ENCODE results near the gene ANG. TPM values are rescaled to one million over a fixed set of nuclear protein-coding genes. Genes with fewer than 3 reads are reported as not detected.
"Not testable (repeated sequence)": the region's sequence is repeated elsewhere in the genome, so short reads cannot be mapped to it uniquely, and the experiment has no call there.

The ANG gene
- total and polyA plus RNA-seq, 4 donors = 19.7 to 30.3 (median 21.4) TPM

DNA sequence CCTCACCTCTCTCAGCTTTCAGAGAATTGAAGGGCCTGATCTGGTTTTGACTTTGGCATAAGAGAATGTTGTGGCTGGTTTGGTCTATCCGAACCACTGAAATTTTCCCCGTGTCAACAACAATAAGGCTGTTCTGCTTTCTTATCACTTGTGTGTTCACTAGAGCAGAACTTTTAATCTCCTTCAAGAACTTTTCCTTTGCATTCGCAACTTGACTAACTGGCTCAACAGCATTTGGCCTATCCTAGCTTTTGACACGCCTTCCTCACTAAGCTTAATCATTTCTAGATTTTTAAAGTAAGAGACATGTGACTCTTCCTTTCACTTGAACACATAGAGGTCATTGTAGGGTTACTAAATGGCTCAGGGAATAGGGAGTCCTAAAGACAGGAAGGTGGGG is 31.2 kb downstream of the ANG start:
- Histone ChIP-seq H3K4me1 (ENCODE audit: control insufficient read depth in 1 of 2, insufficient read depth in 2 of 2, low read length in 2 of 2) (no peaks in the 10 kb centered on the region), H3K36me3 (ENCODE audit: control insufficient read depth in 1 of 2, insufficient read depth in 2 of 2, low read length in 1 of 2) (no peaks in the 10 kb centered on the region), H3K27ac (ENCODE audit: low read depth in 1 of 2, low read length in 2 of 2) (no peak overlapping the region), H3K4me3 (ENCODE audit: low read length in 2 of 2) (no peak overlapping the region), H3K27me3 (ENCODE audit: control insufficient read depth in 1 of 2, insufficient read depth in 2 of 2, low read length in 1 of 2) (no peaks in the 10 kb centered on the region), H3K9me3 (ENCODE audit: control insufficient read depth, low read length) (no peaks in the 10 kb centered on the region)
- WGBS, 2 donors = 80 to 84% methylated on average over 4 of the region's 4 CpGs
- intact Hi-C loops (cut with DNase I) = no loop called here
- DNase-seq (no peak), ATAC-seq (ENCODE audit: low FRiP score) (no peak)

DNA sequence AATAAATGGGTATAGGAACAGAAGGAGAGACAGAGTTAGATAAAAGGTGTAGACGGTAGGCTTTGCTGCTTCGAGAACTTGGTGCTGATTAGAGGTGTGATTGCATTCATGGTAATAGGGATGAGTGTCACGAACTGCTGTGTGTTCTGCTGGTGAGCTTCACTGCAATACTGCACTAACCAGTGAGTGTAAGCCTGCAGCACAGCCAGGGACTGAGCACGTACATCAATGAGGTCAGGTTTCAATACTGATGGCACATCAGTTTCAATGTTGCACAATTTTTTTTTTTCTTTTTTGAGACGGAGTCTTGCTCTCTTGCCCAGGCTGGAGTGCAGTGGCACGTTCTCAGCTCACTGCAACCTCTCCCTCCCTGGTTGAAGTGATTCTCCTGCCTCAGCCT is 32.2 kb downstream of the ANG start:
- H3K27me3 ChIP-seq (ENCODE audit: control insufficient read depth in 1 of 2, insufficient read depth in 2 of 2, low read length in 1 of 2) = no peaks in the 10 kb centered on the region
- H3K27ac ChIP-seq (ENCODE audit: low read depth in 1 of 2, low read length in 2 of 2) = no peak overlapping the region
- 71 to 73% methylated on average over 6 of the region's 6 CpGs for WGBS, 2 donors
- no peak overlapping the region for H3K4me3 ChIP-seq (ENCODE audit: low read length in 2 of 2)
- DNase-seq = no peak
- H3K9me3 ChIP-seq (ENCODE audit: control insufficient read depth, low read length) = no peaks in the 10 kb centered on the region
- H3K4me1 ChIP-seq (ENCODE audit: control insufficient read depth in 1 of 2, insufficient read depth in 2 of 2, low read length in 2 of 2) = no peaks in the 10 kb centered on the region
- no peak for ATAC-seq (ENCODE audit: low FRiP score)
- intact Hi-C loops (cut with DNase I) = no loop called here
- no peaks in the 10 kb centered on the region for H3K36me3 ChIP-seq (ENCODE audit: control insufficient read depth in 1 of 2, insufficient read depth in 2 of 2, low read length in 1 of 2)

DNA sequence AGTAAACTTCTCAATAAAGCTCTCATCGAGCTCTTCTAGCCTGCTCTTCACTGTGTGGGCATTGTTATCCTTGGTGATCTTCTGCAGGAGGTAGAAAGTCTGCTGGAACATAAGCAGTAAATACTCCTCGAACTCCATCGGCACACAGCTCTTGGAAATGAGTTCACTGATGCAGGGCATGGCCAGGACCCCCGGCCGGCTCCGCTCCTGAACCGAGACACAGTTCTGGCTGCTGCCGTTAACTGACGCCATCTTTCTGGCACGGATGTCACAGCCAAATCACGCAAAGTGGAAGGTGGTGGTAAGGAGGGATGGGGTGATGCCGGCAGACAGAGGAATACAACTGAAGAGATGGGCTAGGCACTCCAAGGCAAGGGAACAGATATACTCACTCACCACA is 33.5 kb downstream of the ANG start:
- no peak for ATAC-seq (ENCODE audit: low FRiP score)
- Histone ChIP-seq H3K27ac (ENCODE audit: low read depth in 1 of 2, low read length in 2 of 2) (no peak overlapping the region), H3K4me1 (ENCODE audit: control insufficient read depth in 1 of 2, insufficient read depth in 2 of 2, low read length in 2 of 2) (no peaks in the 10 kb centered on the region), H3K36me3 (ENCODE audit: control insufficient read depth in 1 of 2, insufficient read depth in 2 of 2, low read length in 1 of 2) (no peaks in the 10 kb centered on the region), H3K27me3 (ENCODE audit: control insufficient read depth in 1 of 2, insufficient read depth in 2 of 2, low read length in 1 of 2) (no peaks in the 10 kb centered on the region), H3K4me3 (ENCODE audit: low read length in 2 of 2) (no peak overlapping the region), H3K9me3 (ENCODE audit: control insufficient read depth, low read length) (no peaks in the 10 kb centered on the region)
- 92 to 94% methylated on average over 12 of the region's 12 CpGs for WGBS, 2 donors
- no peak for DNase-seq
- intact Hi-C loops (cut with DNase I) = no loop called here

DNA sequence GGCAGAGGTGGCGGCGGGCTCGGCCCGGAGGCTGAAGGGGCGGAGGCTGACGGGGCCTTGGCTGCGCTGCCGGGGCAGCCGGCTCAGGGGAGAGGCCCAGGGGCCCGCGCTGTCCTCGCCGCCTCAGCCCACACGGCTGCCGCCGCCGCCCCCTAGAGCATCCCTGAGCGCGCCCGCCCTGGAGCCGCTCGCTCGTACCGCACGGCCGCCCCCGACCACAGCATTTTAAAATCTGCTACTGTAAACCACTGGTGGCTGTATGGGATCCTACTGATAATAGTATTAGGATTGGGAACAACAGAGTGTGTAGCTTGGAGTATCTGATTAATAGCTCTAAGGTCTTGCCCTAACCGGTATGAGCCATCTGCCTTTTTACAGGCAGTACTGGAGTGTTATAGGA is 34.9 kb downstream of the ANG start:
- intact Hi-C loops (cut with DNase I) = no loop called here
- WGBS, 2 donors = 13 to 17% methylated on average over 21 to 28 of the region's 28 CpGs
- Histone ChIP-seq H3K27ac (ENCODE audit: low read depth in 1 of 2, low read length in 2 of 2) (no peak overlapping the region), H3K27me3 (ENCODE audit: control insufficient read depth in 1 of 2, insufficient read depth in 2 of 2, low read length in 1 of 2) (no peaks in the 10 kb centered on the region), H3K4me1 (ENCODE audit: control insufficient read depth in 1 of 2, insufficient read depth in 2 of 2, low read length in 2 of 2) (no peaks in the 10 kb centered on the region), H3K36me3 (ENCODE audit: control insufficient read depth in 1 of 2, insufficient read depth in 2 of 2, low read length in 1 of 2) (no peaks in the 10 kb centered on the region), H3K4me3 (ENCODE audit: low read length in 2 of 2) (no peak overlapping the region), H3K9me3 (ENCODE audit: control insufficient read depth, low read length) (no peaks in the 10 kb centered on the region)
- no peak for DNase-seq
- ATAC-seq (ENCODE audit: low FRiP score) = no peak

DNA sequence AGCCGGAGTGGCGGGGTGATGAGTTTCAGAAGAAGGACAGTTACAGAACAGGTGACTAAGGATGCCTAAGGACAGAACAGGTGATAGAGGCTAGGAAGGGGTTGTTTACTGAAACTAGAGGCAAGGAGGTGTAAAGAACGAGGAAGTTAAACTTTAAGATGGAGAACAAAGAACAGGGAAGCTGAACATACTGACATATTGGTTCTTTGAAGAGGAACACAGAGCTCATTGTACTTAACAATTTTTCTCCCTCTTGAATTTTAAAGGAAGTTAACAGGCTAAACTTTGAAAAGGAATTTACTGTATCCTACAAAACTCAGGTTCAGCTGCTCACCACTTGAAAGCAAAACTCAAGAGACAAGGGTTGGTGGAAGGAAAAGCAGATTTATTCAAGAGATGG is 37.6 kb downstream of the ANG start:
- WGBS, 2 donors = 87 to 89% methylated on average over 3 of the region's 3 CpGs
- intact Hi-C loops (cut with DNase I); ATAC-seq (ENCODE audit: low FRiP score); H3K9me3 ChIP-seq (ENCODE audit: control insufficient read depth, low read length); DNase-seq; H3K27ac ChIP-seq (ENCODE audit: low read depth in 1 of 2, low read length in 2 of 2); H3K27me3 ChIP-seq (ENCODE audit: control insufficient read depth in 1 of 2, insufficient read depth in 2 of 2, low read length in 1 of 2); H3K4me3 ChIP-seq (ENCODE audit: low read length in 2 of 2); H3K36me3 ChIP-seq (ENCODE audit: control insufficient read depth in 1 of 2, insufficient read depth in 2 of 2, low read length in 1 of 2); H3K4me1 ChIP-seq (ENCODE audit: control insufficient read depth in 1 of 2, insufficient read depth in 2 of 2, low read length in 2 of 2): not testable (repeated sequence)

DNA sequence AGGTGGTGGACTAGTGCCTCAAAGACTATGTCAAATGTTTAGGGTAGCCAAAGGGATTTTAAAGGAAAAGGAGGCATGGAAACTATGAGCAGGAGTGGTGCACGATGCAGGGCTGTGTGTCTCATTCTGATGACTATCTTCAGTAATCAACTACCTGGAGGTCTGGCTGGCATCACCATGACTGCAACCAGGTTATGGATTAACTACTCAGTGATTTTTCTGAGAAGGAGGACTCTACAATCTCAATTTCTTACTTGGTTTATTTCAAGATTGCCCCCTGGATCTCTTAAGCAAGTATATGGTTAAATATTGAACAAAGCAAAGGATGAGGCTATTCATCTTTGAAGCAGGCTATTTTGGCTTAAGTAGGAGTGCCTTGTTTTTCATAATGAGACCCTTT is 38.0 kb downstream of the ANG start:
- DNase-seq = no peak
- H3K4me3 ChIP-seq (ENCODE audit: low read length in 2 of 2) = no peak overlapping the region
- ATAC-seq (ENCODE audit: low FRiP score) = no peak
- intact Hi-C loops (cut with DNase I) = no loop called here
- H3K27me3 ChIP-seq (ENCODE audit: control insufficient read depth in 1 of 2, insufficient read depth in 2 of 2, low read length in 1 of 2) = no peaks in the 10 kb centered on the region
- 75 to 84% methylated on average over 1 of the region's 1 CpG for WGBS, 2 donors
- no peaks in the 10 kb centered on the region for H3K36me3 ChIP-seq (ENCODE audit: control insufficient read depth in 1 of 2, insufficient read depth in 2 of 2, low read length in 1 of 2)
- H3K9me3 ChIP-seq (ENCODE audit: control insufficient read depth, low read length) = no peaks in the 10 kb centered on the region
- H3K4me1 ChIP-seq (ENCODE audit: control insufficient read depth in 1 of 2, insufficient read depth in 2 of 2, low read length in 2 of 2) = no peaks in the 10 kb centered on the region
- H3K27ac ChIP-seq (ENCODE audit: low read depth in 1 of 2, low read length in 2 of 2) = no peak overlapping the region

DNA sequence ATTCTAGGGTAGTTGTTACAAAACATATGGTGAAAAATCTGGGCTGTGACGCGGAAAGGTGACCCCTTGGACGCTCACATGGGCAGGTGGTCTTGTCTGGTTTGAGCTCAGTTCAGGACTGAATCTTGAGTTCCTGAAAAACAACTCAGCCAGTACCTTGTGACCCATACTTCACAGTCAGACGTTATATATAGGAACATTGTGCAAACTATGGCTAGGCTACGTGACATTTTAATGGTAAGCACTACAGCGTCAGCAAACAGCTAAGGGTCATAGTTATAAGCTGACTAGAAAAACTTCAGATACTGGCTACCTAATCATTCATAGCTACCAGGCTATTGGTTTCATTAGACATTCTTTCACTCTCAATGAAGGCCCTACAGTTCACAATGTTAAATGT is 42.3 kb downstream of the ANG start:
- Histone ChIP-seq H3K9me3 (ENCODE audit: control insufficient read depth, low read length) (no peaks in the 10 kb centered on the region), H3K27me3 (ENCODE audit: control insufficient read depth in 1 of 2, insufficient read depth in 2 of 2, low read length in 1 of 2) (no peaks in the 10 kb centered on the region), H3K4me3 (ENCODE audit: low read length in 2 of 2) (no peak overlapping the region), H3K36me3 (ENCODE audit: control insufficient read depth in 1 of 2, insufficient read depth in 2 of 2, low read length in 1 of 2) (no peaks in the 10 kb centered on the region), H3K4me1 (ENCODE audit: control insufficient read depth in 1 of 2, insufficient read depth in 2 of 2, low read length in 2 of 2) (no peaks in the 10 kb centered on the region), H3K27ac (ENCODE audit: low read depth in 1 of 2, low read length in 2 of 2) (no peak overlapping the region)
- ATAC-seq (ENCODE audit: low FRiP score) = no peak
- WGBS, 2 donors = 70 to 78% methylated on average over 6 of the region's 6 CpGs
- intact Hi-C loops (cut with DNase I) = no loop called here
- no peak for DNase-seq

DNA sequence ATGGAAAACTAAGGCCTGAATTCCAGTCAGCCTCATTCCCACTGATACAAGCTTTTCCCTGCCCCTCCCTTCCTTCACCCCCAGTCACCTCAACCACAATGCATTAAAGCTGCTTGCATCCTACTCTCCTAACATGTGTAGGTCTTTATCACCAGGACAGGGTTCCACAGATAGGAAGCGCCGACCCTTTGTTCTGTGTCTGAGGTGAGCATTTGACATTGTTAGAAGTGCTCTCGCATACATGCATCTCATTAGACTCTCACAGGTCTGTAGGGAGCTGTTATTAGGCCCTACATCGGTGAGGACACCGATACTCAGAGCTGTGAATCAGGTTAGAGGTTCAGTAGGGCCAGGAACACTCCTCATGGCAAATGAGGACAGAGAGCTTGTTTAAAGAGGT is 43.9 kb downstream of the ANG start:
- H3K4me1 ChIP-seq (ENCODE audit: control insufficient read depth in 1 of 2, insufficient read depth in 2 of 2, low read length in 2 of 2) = no peaks in the 10 kb centered on the region
- H3K27ac ChIP-seq (ENCODE audit: low read depth in 1 of 2, low read length in 2 of 2) = no peak overlapping the region
- ATAC-seq (ENCODE audit: low FRiP score) (no peak), DNase-seq (no peak)
- intact Hi-C loops (cut with DNase I) = no loop called here
- H3K27me3 ChIP-seq (ENCODE audit: control insufficient read depth in 1 of 2, insufficient read depth in 2 of 2, low read length in 1 of 2) = no peaks in the 10 kb centered on the region
- no peaks in the 10 kb centered on the region for H3K9me3 ChIP-seq (ENCODE audit: control insufficient read depth, low read length)
- 92 to 96% methylated on average over 5 of the region's 5 CpGs for WGBS, 2 donors
- H3K4me3 ChIP-seq (ENCODE audit: low read length in 2 of 2) = no peak overlapping the region
- no peaks in the 10 kb centered on the region for H3K36me3 ChIP-seq (ENCODE audit: control insufficient read depth in 1 of 2, insufficient read depth in 2 of 2, low read length in 1 of 2)

DNA sequence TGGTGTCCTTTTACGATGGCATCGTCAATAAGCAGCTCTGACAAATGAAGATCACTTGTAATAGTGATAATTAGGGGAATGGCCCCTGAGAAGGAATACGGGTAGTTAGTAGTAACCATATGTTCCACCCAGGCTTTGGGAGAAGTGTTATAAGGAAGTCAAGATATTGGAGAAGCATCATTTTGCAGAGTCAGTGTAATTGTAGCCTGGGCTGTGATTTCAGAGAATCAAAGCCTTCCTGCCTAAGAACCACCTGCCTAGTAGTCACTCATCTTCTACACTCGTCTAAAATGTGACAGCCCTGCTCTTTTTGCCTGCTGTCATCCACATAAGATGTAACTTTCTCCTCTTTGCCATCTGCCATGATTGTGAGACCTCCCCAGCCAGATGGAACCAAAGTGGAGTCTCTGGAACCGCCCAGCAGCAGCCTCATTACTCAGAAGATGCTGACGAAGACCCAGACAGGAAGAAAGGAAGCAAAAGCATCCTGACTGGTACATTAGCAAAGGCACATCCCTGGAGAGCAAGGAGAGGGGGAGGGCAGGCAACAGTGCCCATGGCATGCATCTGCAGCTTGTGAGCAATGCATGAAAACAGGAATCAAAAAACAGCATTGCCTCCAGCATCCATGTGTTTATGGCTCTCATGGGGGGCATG is 44.5 kb downstream of the ANG start:
- no peaks in the 10 kb centered on the region for H3K27me3 ChIP-seq (ENCODE audit: control insufficient read depth in 1 of 2, insufficient read depth in 2 of 2, low read length in 1 of 2)
- ATAC-seq (ENCODE audit: low FRiP score) (no peak), DNase-seq (peak in 1 of 2 donors; percentile 51)
- no peak overlapping the region for H3K27ac ChIP-seq (ENCODE audit: low read depth in 1 of 2, low read length in 2 of 2)
- H3K9me3 ChIP-seq (ENCODE audit: control insufficient read depth, low read length) = no peaks in the 10 kb centered on the region
- H3K36me3 ChIP-seq (ENCODE audit: control insufficient read depth in 1 of 2, insufficient read depth in 2 of 2, low read length in 1 of 2) = no peaks in the 10 kb centered on the region
- H3K4me3 ChIP-seq (ENCODE audit: low read length in 2 of 2) = no peak overlapping the region
- intact Hi-C loops (cut with DNase I) = no loop called here
- H3K4me1 ChIP-seq (ENCODE audit: control insufficient read depth in 1 of 2, insufficient read depth in 2 of 2, low read length in 2 of 2) = no peaks in the 10 kb centered on the region
- 62 to 64% methylated on average over 6 of the region's 6 CpGs for WGBS, 2 donors

All from aorta (tissue), 5 donors.